Activated CD8-positive, alpha-beta memory T cell treated with anti-CD3 and anti-CD28 coated beads for 36 hours (primary cell): Measurements from ENCODE around the gene CTBP1. TPM values are rescaled to one million over a fixed set of nuclear protein-coding genes. Genes with fewer than 3 reads are reported as not detected.

ENCODE experiments used
- CTCF ChIA-PET: fragments of 350-600 bp; sonication (Branson Sonifier 250); formaldehyde crosslinking; loops from one replicate; lab custom pipeline; 2021; ENCODE audit warnings: antibody characterized with exemption; lab: Charles Lee
- POLR2A ChIA-PET: fragments of 350-600 bp; sonication (Branson Sonifier 250); formaldehyde crosslinking; loops from one replicate; lab custom pipeline; 2021; ENCODE audit warnings: antibody characterized with exemption; lab: Charles Lee
- total RNA-seq, 2 experiments: library from RNA; stranded (reverse); gene quantifications; one replicate each; pipeline ENCODE4 v1.2.3, GENCODE V29; 2021

Gene CTBP1
- total RNA-seq, 2 experiments from 2014 or later = 129 to 133 TPM

DNA sequence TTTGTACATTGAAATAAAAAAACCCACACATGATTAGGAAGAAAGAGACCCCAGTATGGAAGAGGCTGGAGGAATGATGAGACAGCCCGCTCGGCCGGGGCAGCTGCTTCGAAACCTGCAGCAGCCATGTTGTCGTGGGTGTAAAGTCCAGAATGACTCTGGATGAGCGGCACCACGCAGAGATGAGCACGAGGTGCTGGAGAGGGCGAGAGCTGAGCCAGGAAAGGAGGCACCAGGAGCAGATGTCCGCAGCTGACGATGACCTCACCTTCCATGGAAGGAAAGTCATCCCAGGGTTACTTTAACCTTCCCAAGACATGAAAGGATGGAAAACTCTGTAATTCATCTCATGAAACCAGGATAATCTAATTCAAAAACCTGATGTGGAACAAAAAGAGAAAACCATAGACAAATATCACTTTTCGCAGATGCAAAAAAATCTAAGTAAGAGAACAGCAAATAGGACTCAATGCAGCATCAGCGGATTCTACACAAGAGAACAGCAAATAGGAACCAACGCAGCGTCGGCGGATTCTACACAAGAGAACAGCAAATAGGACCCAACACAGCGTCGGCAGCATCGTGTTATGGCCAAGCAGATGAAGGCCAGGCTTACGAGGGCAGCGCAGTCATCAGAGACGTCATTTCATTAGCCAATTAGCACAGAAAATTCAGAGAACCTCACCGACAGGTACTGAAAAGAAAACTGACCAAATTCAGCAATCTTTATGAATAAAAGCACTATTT, 50.7 kb downstream of the CTBP1 start:
- POLR2A ChIA-PET = no interaction called here

GRCh38 chr4:1196421-1197183, 52.3 kb downstream of the CTBP1 start:
- ChIA-PET POLR2A (no interaction called here), CTCF (interaction anchor here (1.9 kb wide), 1 partner anchor 29 kb away, joined by 7 read pairs; no protein-coding TSS in a partner anchor)

More for the DNA sequence above, 50.7 kb downstream of the CTBP1 start:
- CTCF ChIA-PET = interaction anchor here (1.9 kb wide), 1 partner anchor 31 kb away, joined by 7 read pairs; no protein-coding TSS in a partner anchor

DNA sequence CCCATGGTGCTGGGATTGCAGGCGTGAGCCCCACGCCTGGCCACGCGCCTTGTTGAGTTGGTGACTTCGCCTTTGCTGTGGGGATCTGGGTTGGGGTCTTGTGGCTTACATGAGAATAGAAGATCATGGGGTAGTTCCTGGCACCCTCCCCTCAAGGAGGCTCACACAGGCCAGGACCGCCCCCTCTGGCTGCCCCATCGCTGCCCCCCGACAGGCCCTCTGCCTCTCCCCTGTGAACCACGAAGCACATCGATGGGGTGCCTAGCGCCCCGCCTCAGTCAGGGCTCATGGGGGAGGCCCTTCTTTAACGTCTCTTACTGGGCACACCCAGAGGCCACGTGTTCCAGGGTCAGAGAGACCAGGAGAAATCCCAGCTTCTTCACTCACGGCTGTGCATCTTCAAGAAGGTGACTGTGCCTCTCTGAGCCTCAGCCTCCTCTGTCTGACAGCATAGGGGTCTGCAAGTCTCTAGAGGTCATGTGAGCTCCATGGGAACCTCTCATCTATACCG, 53.0 kb downstream of the CTBP1 start:
- CTCF ChIA-PET = interaction anchor here (1.4 to 1.9 kb wide), 2 partner anchors 29 kb away, joined by 3 to 7 read pairs; no protein-coding TSS in a partner anchor
- POLR2A ChIA-PET = no interaction called here

- CTCF ChIA-PET = interaction anchor here (1.4 kb wide), 1 partner anchor 29 kb away, joined by 3 read pairs; no protein-coding TSS in a partner anchor
- POLR2A ChIA-PET = no interaction called here
These were observed 53.7 kb downstream of the CTBP1 start for GRCh38 chr4:1195109-1195671.

GRCh38 chr4:1194010-1194900, 54.7 kb downstream of the CTBP1 start:
- ChIA-PET POLR2A (no interaction called here), CTCF (interaction anchor here (0.7 to 1.4 kb wide), 2 partner anchors 23 to 28 kb away, joined by 3 read pairs; no protein-coding TSS in a partner anchor)

- ChIA-PET CTCF (interaction anchor here (0.7 kb wide), 1 partner anchor 22 kb away, joined by 3 read pairs; no protein-coding TSS in a partner anchor), POLR2A (no interaction called here)
These were observed 55.5 kb downstream of the CTBP1 start for GRCh38 chr4:1193206-1194009.

DNA sequence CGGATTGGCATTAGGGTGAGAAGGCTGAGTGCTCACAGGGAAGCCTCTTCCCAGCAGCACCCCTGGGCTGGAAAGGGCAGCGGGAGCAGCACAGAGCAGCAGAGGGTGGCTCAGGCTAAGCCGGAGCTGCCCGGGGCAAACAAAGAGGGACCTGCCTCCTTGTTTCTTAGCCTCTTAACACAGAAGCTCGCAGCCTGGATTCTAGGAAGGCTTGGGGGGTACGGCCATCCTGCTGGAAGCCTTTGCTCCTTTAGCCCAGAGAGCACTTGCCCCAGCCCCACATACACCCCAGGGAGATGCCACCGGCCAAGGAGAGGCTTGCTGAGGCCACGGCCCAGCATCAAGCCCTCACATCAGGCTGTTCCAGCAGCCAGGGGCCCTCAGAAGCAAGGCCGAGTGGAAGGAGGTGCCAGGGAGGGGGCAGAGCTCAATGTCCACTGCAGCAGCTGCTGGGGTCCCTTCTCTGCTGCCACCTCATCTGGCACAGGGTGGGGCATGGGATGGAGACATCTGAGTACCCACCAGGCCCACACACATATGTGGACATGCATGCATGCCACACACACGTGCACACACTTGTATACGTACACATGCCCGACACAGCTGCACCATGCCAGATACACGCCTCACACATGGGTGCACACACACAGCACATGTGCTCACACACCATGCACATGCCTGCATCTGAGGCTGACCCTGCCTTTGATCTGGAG, 56.3 kb downstream of the CTBP1 start:
- ChIA-PET POLR2A (no interaction called here), CTCF (interaction anchor here (1.2 kb wide), 1 partner anchor 25 kb away, joined by 5 read pairs; no protein-coding TSS in a partner anchor)

GRCh38 chr4:1192091-1192492, 56.8 kb downstream of the CTBP1 start:
- ChIA-PET POLR2A (no interaction called here), CTCF (interaction anchor here (1.2 kb wide), 1 partner anchor 25 kb away, joined by 5 read pairs; no protein-coding TSS in a partner anchor)

GRCh38 chr4:1191621-1192020, 57.3 kb downstream of the CTBP1 start:
- POLR2A ChIA-PET = no interaction called here

DNA sequence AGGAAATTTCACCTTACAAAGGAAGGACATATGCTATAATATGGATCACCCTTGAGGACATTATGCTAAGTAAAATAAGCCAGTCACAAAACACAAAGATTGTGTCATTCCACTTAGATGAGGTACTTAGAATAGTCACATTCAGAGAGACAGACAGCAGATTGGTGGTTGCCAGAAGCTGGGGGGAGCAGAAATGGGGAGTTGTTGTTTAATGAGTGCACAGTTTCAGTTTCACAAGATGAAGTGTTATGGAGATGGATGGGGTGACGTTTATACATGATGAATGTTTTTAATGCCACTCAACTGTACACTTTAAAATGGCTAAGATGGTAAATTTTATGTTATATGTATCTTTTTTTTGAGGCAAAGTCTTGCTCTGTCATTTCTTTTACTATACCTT, 61.7 kb downstream of the CTBP1 start:
- CTCF ChIA-PET = interaction anchor here (1.8 kb wide), 1 partner anchor 20 kb away, joined by 5 read pairs; no protein-coding TSS in a partner anchor

More at GRCh38 chr4:1191621-1192020, 57.3 kb downstream of the CTBP1 start:
- CTCF ChIA-PET = interaction anchor here (1.2 kb wide), 1 partner anchor 24 kb away, joined by 5 read pairs; no protein-coding TSS in a partner anchor

DNA sequence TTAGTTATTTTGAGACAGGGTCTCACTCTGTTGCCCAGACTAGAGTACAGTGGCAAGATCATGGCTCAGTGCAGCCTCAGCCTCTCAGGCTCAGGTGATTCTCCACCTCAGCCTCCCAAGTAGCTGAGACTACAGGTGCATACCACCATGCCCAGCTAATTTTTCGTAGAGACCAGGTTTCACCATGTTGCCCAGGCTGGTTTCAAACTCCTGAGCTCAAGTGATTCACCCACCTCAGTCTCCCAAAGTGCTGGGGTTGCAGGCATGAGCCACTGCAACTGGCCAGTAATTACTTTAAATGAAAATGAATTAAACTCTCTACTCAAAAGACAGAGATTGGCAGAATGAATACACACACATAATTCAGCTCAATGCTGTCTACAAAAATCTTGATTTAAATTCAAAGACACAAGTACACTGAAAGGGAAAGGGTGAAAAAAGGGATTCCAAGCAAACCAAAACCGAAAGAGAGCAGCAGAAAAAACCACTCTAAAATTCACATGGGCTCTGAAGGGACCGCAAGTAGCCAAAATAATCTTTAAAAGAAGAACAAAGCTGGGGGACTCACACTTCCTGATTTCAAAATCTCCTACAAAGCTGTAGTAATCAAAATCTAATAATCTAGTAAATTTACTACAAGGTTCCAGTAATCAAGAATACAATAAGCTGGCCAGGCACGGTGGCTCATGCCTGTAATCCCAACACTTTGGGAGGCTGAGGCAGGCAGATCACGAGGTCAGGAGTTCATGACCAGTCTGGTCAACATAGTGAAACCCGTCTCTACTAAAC, 64.8 kb downstream of the CTBP1 start:
- POLR2A ChIA-PET = interaction anchor here (1.1 kb wide), 1 partner anchor 11 kb away, joined by 4 read pairs; the partner anchor contains the start of gene SPON2

More for the DNA sequence above, 61.7 kb downstream of the CTBP1 start:
- POLR2A ChIA-PET = interaction anchor here (1.1 kb wide), 1 partner anchor 15 kb away, joined by 4 read pairs; no protein-coding TSS in a partner anchor

DNA sequence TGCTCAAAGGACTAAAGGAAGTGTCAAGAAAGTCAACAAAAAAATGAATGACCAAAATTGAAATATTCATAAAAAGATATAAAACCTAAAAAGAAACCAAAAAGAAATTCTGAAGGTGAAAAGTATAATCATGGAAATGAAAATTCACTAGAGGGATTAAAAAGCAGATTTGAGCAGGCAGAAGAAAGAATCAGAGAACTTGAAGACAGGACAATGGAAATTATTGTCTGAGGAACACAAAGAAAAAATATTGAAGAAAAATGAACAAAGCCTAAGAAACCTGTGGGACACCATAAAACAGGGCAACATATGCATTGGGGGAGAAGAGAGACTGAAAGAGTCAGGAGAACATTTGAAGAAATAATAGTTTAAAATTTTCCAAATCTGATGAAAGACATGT, 66.6 kb downstream of the CTBP1 start:
- CTCF ChIA-PET = interaction anchor here (1.1 to 2.1 kb wide), 2 partner anchors 15 to 16 kb away, joined by 3 to 5 read pairs; no protein-coding TSS in a partner anchor
- POLR2A ChIA-PET = no interaction called here

More for the DNA sequence above, 64.8 kb downstream of the CTBP1 start:
- CTCF ChIA-PET = interaction anchor here (1.0 to 2.1 kb wide), 4 partner anchors 12 to 51 kb away, joined by 3 to 8 read pairs (median 4); partner anchors contain the start of gene SPON2

DNA sequence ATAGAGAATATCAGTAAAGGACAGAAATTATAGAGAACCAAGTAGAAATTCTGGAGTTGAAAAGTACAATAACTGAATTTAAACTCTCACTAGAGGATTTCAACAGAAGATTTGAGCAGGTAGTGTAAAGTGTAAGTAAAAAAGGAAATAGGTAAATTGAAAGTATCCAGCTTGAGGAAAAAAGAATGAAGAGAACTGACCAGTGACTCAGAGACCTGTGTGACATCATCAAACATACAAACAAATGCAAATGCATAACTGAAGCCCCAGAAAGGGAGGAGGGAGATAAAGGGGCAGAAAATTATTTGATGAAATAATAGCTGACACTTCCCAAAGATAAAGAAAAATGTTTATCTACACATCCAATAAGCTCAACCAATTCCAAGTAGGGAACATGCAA, 68.3 kb downstream of the CTBP1 start:
- POLR2A ChIA-PET = no interaction called here

GRCh38 chr4:1179976-1180375, 69.0 kb downstream of the CTBP1 start:
- CTCF ChIA-PET = no interaction called here
- POLR2A ChIA-PET = no interaction called here

More for the DNA sequence above, 68.3 kb downstream of the CTBP1 start:
- CTCF ChIA-PET = no interaction called here

DNA sequence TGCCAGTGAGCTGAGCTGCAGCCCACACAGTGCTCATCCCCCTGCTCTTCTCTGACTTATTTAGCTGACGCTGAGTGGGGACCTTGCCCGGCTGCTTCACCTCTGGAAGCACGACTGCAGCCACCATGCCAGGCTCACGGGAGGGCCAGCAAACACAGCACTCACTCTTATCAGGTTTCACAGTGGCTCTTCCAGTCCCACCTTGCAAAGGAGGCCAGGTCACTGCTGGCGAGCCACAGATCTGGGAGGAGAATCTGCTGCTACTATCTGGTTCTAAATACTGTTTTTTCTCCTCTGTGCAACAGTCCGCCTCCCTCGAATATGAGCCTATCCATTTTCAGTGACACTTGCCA, 69.9 kb downstream of the CTBP1 start:
- POLR2A ChIA-PET = no interaction called here
- CTCF ChIA-PET = interaction anchor here (0.7 to 2.0 kb wide), 2 partner anchors 11 to 90 kb away, joined by 3 to 4 read pairs; no protein-coding TSS in a partner anchor
